ENCODE data around the gene COL5A1.

COL5A1 gene

DNA sequence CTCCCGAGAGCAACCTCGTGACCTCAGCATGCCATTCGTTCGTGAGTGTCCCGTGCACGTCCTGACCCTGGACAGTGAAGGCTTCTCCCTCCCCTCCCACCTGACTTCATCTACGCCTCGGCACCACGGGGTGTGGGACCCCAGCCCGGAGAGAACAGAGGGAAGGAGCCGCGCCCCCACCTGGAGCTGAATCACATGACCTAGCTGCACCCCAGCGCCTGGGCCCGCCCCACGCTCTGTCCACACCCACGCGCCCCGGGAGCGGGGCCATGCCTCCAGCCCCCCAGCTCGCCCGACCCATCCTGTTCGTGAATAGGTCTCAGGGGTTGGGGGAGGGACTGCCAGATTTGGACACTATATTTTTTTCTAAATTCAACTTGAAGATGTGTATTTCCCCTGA, 200.7 kb downstream of the COL5A1 start:
- Histone ChIP-seq H3K9me3 (ENCODE audit: control insufficient read depth, low read length) (no peaks in the 10 kb centered on the region), H3K4me3 (ENCODE audit: low read length) (no peak overlapping the region), H3K9ac (ENCODE audit: low read length) (no peak overlapping the region), H3K27me3 (ENCODE audit: control insufficient read depth, insufficient read depth, low read length) (no peaks in the 10 kb centered on the region), H3K36me3 (ENCODE audit: control insufficient read depth, insufficient read depth, low read length) (no peaks in the 10 kb centered on the region), H3K4me1 (ENCODE audit: control insufficient read depth, insufficient read depth, low read length) (no peaks in the 10 kb centered on the region)

DNA sequence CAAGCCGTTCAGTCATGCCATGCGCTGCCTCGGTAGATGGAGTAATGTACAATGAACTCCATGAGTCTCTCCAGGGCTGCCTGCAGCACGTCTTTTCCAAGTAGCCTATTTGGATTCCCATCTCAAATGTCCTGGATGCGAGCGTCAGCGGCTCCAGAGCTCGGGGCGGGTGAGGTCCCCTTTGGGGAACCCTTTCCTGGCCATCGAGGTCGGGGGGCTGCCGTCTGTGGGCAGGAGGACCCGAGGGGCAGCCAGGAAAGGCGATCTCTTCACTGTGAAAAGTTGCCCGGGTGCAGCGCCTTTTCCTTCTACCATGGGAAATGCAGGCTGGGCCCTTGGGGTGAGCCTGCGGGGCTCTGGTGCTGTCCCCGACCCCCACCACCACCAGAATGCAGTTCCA, 202.1 kb downstream of the COL5A1 start:
- H3K4me1 ChIP-seq (ENCODE audit: control insufficient read depth, insufficient read depth, low read length) = no peaks in the 10 kb centered on the region
- no peak overlapping the region for H3K9ac ChIP-seq (ENCODE audit: low read length)
- no peaks in the 10 kb centered on the region for H3K9me3 ChIP-seq (ENCODE audit: control insufficient read depth, low read length)
- no peaks in the 10 kb centered on the region for H3K36me3 ChIP-seq (ENCODE audit: control insufficient read depth, insufficient read depth, low read length)
- no peak overlapping the region for H3K4me3 ChIP-seq (ENCODE audit: low read length)
- no peaks in the 10 kb centered on the region for H3K27me3 ChIP-seq (ENCODE audit: control insufficient read depth, insufficient read depth, low read length)

DNA sequence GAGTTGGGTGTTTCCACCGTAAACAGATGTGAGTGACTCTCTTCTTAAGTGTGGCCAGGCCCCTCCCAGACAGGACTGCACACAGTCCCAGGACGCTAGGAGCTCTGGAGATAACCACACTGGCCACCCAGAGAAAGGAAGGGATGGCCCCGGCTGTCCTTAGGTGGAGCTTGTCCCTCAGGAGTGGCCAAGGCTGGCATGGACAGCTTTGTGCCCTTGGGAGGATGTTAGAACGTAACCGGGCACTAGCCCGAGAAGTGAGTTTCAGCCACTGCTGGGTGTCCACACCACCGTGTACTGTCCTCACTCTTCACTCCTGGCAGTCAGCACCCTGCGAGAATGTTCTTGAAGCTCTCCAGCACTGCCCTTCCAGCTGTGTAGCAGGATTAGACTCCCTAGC, 203.2 kb downstream of the COL5A1 start:
- Histone ChIP-seq H3K27me3 (ENCODE audit: control insufficient read depth, insufficient read depth, low read length) (no peaks in the 10 kb centered on the region), H3K36me3 (ENCODE audit: control insufficient read depth, insufficient read depth, low read length) (no peaks in the 10 kb centered on the region), H3K4me3 (ENCODE audit: low read length) (no peak overlapping the region), H3K4me1 (ENCODE audit: control insufficient read depth, insufficient read depth, low read length) (no peaks in the 10 kb centered on the region), H3K9ac (ENCODE audit: low read length) (no peak overlapping the region), H3K9me3 (ENCODE audit: control insufficient read depth, low read length) (no peaks in the 10 kb centered on the region)

DNA sequence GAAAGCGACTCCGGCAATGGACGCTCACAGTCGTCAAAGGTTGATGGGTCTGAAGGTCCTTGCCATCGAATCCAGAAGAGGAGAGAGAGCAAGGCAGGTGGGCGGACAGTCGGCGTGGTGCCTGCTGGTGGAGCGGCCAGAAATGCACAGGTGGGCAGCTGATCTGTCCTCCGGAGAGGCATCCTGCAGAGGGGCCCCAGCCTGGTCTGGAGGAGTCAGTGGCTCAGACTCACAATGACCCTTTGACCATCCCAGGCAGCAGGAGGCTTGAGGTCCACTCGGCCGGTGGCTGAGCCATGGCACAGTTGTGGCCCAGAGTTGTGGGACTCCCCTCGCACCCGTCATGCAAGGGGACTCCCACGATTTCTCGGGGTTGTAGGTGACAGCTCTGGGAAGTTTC, 204.6 kb downstream of the COL5A1 start:
- Histone ChIP-seq H3K4me3 (ENCODE audit: low read length) (no peak overlapping the region), H3K27me3 (ENCODE audit: control insufficient read depth, insufficient read depth, low read length) (no peaks in the 10 kb centered on the region), H3K36me3 (ENCODE audit: control insufficient read depth, insufficient read depth, low read length) (no peaks in the 10 kb centered on the region), H3K4me1 (ENCODE audit: control insufficient read depth, insufficient read depth, low read length) (no peaks in the 10 kb centered on the region), H3K9ac (ENCODE audit: low read length) (no peak overlapping the region), H3K9me3 (ENCODE audit: control insufficient read depth, low read length) (peaks cover 5% of the 10 kb centered on the region)

DNA sequence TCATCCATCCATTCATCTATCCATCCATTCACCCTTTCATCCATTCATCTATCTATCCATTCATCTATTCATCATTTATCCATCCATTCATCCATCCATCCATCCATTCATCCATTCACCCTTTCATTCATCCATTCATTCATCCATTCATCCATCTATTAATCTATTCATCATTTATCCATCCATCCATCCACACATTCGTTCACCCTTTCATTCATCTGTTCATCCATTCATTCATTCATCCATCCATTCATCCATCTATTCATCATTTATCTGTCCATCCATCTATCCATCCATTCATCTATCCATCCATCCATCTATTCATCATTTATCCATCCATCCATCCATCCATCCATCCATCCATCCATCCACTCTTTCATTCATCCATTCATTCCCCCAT, 205.1 kb downstream of the COL5A1 start:
- Histone ChIP-seq H3K27me3 (ENCODE audit: control insufficient read depth, insufficient read depth, low read length) (no peaks in the 10 kb centered on the region), H3K4me3 (ENCODE audit: low read length) (no peak overlapping the region), H3K9me3 (ENCODE audit: control insufficient read depth, low read length) (peaks cover 5% of the 10 kb centered on the region), H3K36me3 (ENCODE audit: control insufficient read depth, insufficient read depth, low read length) (no peaks in the 10 kb centered on the region), H3K4me1 (ENCODE audit: control insufficient read depth, insufficient read depth, low read length) (no peaks in the 10 kb centered on the region), H3K9ac (ENCODE audit: low read length) (no peak overlapping the region)

DNA sequence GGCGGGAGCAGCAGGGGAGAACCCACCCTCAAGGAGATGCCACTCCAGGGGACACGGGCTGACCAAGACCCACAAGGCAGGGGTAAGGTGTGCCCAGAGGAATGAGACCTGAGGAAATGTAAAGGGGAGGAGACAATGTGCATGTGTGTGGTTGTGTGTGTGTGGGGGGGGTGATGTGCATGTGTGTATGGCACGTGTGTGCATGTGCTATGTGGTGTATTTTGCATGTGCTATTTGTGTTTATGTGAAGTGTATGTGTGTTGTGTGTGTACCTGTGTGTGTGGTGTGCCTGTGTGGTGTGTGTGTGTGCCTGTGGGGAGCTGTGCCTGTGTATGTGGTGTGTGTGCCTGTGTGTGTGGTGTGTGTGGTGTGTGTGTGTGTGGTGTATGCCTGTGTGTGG, 205.5 kb downstream of the COL5A1 start:
- H3K36me3 ChIP-seq (ENCODE audit: control insufficient read depth, insufficient read depth, low read length) = no peaks in the 10 kb centered on the region
- H3K9me3 ChIP-seq (ENCODE audit: control insufficient read depth, low read length) = peaks cover 5% of the 10 kb centered on the region
- H3K27me3 ChIP-seq (ENCODE audit: control insufficient read depth, insufficient read depth, low read length) = no peaks in the 10 kb centered on the region
- no peaks in the 10 kb centered on the region for H3K4me1 ChIP-seq (ENCODE audit: control insufficient read depth, insufficient read depth, low read length)
- H3K4me3 ChIP-seq (ENCODE audit: low read length) = no peak overlapping the region
- H3K9ac ChIP-seq (ENCODE audit: low read length) = no peak overlapping the region

DNA sequence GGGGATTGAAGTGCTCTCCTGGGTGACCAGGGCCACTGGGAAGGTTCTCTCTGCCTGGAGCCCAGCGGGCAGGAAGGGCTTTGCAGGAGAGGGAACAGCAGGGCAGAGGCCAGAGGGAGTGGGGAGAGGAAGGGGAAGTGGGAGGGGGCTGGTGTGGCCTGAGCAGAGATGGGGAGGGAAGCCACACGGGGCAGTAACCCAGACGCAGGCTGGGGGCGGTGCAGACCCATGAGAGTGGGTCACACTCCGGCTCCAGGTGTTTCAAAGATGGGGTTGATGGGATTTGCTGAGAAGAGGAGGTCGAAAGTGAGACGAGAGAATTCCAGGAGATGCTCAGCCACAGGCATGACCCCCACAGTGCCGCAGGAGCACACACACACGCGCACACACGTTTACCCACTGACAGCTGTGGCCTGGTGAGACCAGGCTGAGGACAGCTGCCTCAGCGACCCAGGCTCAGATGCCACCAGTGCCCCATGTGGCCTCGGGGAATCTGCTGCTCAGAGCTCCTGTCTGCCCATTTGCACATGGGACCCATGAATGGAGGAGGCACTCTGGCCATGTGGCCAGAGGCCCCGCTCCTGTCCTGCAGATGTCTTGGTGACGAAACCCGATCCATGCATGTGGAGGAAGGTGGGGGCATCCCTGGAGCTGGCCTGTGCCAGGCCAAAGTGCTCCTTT, 206.3 kb downstream of the COL5A1 start:
- no peak overlapping the region for H3K4me3 ChIP-seq (ENCODE audit: low read length)
- no peaks in the 10 kb centered on the region for H3K4me1 ChIP-seq (ENCODE audit: control insufficient read depth, insufficient read depth, low read length)
- H3K9ac ChIP-seq (ENCODE audit: low read length) = no peak overlapping the region
- H3K27me3 ChIP-seq (ENCODE audit: control insufficient read depth, insufficient read depth, low read length) = no peaks in the 10 kb centered on the region
- H3K36me3 ChIP-seq (ENCODE audit: control insufficient read depth, insufficient read depth, low read length) = no peaks in the 10 kb centered on the region
- H3K9me3 ChIP-seq (ENCODE audit: control insufficient read depth, low read length) = peaks cover 5% of the 10 kb centered on the region

DNA sequence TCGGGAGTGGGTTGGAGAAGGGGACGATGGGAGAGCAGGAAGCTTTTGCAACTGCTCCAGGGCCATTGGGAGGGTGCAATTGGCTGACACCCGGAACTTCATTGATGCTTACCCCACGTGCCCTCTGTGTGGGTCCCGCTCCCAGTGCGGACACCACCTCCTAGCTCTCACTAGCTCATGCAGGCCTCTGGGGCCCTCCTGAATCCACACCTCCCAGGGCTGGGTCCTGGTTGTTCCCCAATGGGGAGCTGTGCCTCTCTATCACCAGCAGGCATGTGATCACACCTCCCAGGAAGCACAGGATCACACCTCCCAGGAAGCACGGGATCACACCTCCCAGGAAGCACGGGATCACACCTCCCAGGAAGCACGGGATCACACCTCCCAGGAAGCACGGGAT, 206.9 kb downstream of the COL5A1 start:
- no peaks in the 10 kb centered on the region for H3K4me1 ChIP-seq (ENCODE audit: control insufficient read depth, insufficient read depth, low read length)
- no peaks in the 10 kb centered on the region for H3K36me3 ChIP-seq (ENCODE audit: control insufficient read depth, insufficient read depth, low read length)
- H3K9ac ChIP-seq (ENCODE audit: low read length) = no peak overlapping the region
- H3K9me3 ChIP-seq (ENCODE audit: control insufficient read depth, low read length) = peaks cover 5% of the 10 kb centered on the region
- H3K27me3 ChIP-seq (ENCODE audit: control insufficient read depth, insufficient read depth, low read length) = no peaks in the 10 kb centered on the region
- H3K4me3 ChIP-seq (ENCODE audit: low read length) = no peak overlapping the region

DNA sequence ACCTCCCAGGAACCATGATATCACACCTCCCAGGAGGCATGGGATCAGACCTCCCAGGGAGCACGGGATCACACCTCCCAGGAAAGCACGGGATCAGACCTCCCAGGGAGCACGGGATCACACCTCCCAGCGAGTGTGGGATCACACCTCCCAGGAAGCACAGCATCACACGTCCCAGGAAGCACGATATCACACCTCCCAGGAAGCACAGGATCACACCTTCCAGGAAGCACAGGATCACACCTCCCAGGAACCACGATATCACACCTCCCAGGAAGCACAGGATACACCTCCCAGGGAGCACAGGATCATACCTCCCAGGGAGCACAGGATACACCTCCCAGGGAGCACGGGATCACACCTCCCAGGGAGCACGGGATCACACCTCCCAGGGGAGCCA, 209.0 kb downstream of the COL5A1 start:
- no peaks in the 10 kb centered on the region for H3K4me1 ChIP-seq (ENCODE audit: control insufficient read depth, insufficient read depth, low read length)
- H3K9ac ChIP-seq (ENCODE audit: low read length) = no peak overlapping the region
- no peaks in the 10 kb centered on the region for H3K36me3 ChIP-seq (ENCODE audit: control insufficient read depth, insufficient read depth, low read length)
- peaks cover 5% of the 10 kb centered on the region for H3K9me3 ChIP-seq (ENCODE audit: control insufficient read depth, low read length)
- H3K27me3 ChIP-seq (ENCODE audit: control insufficient read depth, insufficient read depth, low read length) = no peaks in the 10 kb centered on the region
- no peak overlapping the region for H3K4me3 ChIP-seq (ENCODE audit: low read length)

DNA sequence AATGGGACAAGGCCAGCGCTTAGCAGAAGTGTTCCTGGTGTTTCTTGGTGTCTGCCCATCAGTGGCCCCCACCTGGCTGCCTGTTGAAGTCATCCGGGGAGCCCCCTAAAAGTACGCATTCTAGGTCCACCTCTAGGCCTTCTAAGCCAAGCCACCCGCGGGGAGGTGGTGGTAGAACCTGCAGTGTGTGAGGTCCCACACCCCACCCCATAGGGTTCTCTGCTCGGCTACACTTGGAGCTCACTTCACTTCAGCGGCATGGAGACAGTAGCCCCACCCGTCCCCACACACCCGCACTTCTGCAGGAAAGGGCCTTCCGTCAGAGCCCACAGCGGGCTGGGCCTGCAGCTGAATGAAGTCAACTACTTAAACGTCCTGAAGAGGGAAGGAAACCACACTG, 209.4 kb downstream of the COL5A1 start:
- no peaks in the 10 kb centered on the region for H3K4me1 ChIP-seq (ENCODE audit: control insufficient read depth, insufficient read depth, low read length)
- H3K9ac ChIP-seq (ENCODE audit: low read length) = no peak overlapping the region
- H3K27me3 ChIP-seq (ENCODE audit: control insufficient read depth, insufficient read depth, low read length) = no peaks in the 10 kb centered on the region
- no peaks in the 10 kb centered on the region for H3K36me3 ChIP-seq (ENCODE audit: control insufficient read depth, insufficient read depth, low read length)
- H3K4me3 ChIP-seq (ENCODE audit: low read length) = no peak overlapping the region
- peaks cover 5% of the 10 kb centered on the region for H3K9me3 ChIP-seq (ENCODE audit: control insufficient read depth, low read length)

DNA sequence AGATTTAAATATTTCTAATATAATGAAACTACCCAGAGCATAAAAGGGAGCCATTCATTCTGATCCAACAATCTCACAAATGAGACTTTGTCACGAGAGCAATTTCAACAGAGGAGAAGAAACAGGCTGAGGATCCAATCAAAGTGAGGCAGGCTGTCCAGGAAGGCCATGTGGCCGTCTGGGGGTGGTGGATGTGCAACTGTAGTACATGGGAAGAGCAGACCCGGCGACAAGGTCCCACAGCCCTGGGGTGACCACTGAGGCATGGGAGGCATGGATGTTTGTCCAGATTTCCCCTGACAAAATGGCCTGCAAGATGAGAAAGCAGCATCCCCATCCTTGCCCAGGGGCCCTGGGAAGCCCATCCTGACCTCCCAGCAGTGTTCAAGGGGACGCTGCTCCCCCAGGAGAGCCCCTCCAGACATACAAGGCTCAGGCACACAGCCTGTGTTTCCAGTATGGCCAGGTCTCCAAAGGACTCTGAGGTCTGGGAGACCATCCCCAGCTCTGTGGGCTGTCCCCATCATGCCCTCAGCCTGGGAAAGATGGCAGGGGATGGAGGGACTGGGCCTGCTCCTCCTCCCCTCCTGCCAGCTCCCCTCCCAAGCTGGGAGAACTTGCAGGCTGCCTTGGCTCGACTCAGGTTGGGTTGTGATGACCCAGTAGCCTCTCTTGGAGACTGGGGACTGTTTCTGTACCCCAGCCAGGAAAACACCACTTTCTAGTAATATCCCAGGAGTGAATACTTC, 211.5 kb downstream of the COL5A1 start:
- H3K9ac ChIP-seq (ENCODE audit: low read length) = no peak overlapping the region
- no peaks in the 10 kb centered on the region for H3K4me1 ChIP-seq (ENCODE audit: control insufficient read depth, insufficient read depth, low read length)
- no peaks in the 10 kb centered on the region for H3K36me3 ChIP-seq (ENCODE audit: control insufficient read depth, insufficient read depth, low read length)
- H3K27me3 ChIP-seq (ENCODE audit: control insufficient read depth, insufficient read depth, low read length) = no peaks in the 10 kb centered on the region
- H3K4me3 ChIP-seq (ENCODE audit: low read length) = no peak overlapping the region
- peaks cover 5% of the 10 kb centered on the region for H3K9me3 ChIP-seq (ENCODE audit: control insufficient read depth, low read length)

DNA sequence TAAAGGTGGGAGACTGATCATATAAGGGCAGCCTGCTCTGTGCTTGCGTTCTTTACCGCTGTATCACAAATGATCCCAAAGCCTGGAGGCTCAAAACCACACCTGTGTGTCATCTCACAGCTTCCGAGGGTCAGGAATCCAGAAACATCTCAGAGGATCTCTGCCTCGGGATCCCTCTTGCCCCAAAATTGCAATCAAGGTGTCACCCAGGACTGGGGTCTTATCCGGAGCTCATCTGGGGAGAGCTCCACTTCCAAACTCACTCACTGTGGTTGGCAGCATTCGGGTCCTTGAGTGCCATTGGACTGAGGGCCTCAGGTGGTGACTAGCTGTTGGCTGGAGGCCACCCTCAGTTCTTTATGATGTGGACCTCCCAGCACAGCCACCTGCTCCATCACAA, 212.3 kb downstream of the COL5A1 start:
- H3K4me3 ChIP-seq (ENCODE audit: low read length) = no peak overlapping the region
- no peaks in the 10 kb centered on the region for H3K27me3 ChIP-seq (ENCODE audit: control insufficient read depth, insufficient read depth, low read length)
- no peaks in the 10 kb centered on the region for H3K4me1 ChIP-seq (ENCODE audit: control insufficient read depth, insufficient read depth, low read length)
- H3K36me3 ChIP-seq (ENCODE audit: control insufficient read depth, insufficient read depth, low read length) = no peaks in the 10 kb centered on the region
- no peak overlapping the region for H3K9ac ChIP-seq (ENCODE audit: low read length)
- H3K9me3 ChIP-seq (ENCODE audit: control insufficient read depth, low read length) = peaks cover 5% of the 10 kb centered on the region

Data from mucosa of stomach (tissue), 1 donor.